ENCODE measurements around the gene LDLRAD3. TPM values are rescaled to one million over a fixed set of nuclear protein-coding genes. Genes with fewer than 3 reads are reported as not detected.

The LDLRAD3 gene
- polyA plus RNA-seq, 10 donors = 20.7 to 27.0 (median 23.5) TPM

GRCh38 chr11:36073411-36074203, 129.7 kb downstream of the LDLRAD3 start:
- DNase-seq = peak; percentile 78 to 84 (median 84)

- peak in 2 of 3 donors; percentile 56 to 87 for DNase-seq
Observed at GRCh38 chr11:36074941-36075431, 131.1 kb downstream of the LDLRAD3 start.

- DNase-seq = no peak
Observed at GRCh38 chr11:36077368-36077767, 133.5 kb downstream of the LDLRAD3 start.

GRCh38 chr11:36077886-36078685, 134.2 kb downstream of the LDLRAD3 start:
- no peak for DNase-seq

DNA sequence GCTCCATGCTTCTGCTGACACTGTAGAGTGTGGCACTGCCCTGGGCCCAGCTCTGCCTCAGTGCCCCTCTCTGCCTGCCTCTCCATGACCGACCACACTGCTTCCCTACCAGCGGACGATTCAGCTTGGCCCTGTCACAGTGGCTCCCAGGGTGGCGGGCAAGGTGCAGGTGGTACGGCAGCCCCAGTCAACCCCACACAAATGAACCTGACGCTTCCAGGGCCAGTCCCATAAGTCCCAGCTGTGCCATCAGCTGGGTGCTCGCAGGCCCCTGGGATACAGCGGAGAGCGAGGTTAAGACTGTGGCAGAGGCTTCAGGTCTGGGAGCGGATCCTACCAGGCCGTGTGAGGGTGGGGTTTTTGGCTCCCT, 134.8 kb downstream of the LDLRAD3 start:
- DNase-seq = no peak

DNA sequence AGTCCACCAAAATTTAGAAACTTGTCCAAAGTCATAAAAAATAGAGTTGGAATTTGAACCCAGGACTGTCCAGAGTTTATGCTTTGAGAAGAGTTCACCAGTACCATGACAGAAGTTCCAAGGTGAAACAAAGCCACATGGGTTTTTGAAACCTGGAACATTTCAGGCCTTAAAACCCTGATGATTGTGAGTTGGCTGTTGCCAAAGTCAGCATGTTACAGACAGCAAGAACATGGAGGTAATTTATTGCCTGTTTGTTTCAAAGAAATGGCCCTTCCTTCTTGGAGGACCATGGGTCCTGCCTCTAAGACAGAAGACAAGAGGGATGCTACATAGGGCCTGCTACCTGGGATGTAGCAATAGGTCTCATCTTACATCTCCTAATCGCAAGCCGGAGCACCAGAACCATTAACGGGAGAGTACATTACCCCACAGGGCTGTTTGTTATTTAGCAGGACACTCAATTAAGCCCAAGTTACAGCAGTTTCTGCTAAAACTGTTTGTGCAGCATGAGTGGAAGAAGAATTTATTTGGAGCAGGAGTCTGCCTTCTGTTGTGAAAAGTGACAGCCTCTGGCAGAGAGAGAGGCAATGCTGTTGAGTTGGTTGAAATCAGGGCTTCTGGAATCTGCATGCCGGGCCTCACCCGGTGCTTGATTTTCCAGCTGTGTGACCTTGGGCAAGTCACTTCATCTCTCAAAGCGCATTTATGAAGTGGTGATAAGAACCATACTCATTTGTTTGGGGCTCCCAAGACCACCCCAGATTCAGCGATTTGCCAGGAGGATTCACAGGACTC, 136.2 kb downstream of the LDLRAD3 start:
- no peak for DNase-seq

DNA sequence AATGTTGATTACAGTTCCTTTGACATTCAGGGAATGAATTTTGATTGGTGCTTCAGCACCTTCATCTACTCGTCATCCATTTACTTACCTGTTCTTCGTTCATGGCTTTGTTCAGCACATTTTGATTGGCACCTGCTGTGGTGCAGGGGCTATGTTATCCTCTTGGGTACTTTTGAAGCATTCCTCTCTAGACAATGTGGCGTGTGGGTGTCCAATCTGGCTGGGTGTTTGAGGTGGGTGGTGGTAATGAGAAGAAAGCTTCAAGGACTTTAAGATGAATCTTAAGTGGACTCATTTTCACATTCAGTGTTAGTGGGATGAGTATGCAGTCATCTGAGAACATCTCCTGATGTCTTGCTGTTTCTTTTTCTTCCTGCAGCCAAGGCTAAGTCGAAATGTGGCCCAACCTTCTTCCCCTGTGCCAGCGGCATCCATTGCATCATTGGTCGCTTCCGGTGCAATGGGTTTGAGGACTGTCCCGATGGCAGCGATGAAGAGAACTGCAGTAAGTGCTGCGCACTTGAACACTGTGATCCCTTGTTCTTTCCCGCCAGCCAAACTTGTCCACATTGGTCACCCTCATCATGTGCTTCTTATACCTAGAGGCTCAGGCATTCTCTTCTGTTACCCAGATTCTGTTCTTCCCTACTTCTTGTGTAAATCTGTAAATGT, 137.5 kb downstream of the LDLRAD3 start:
- DNase-seq = no peak

- no peak for DNase-seq
Observed at GRCh38 chr11:36086366-36086765, 142.5 kb downstream of the LDLRAD3 start.

GRCh38 chr11:36088266-36088972, 144.6 kb downstream of the LDLRAD3 start:
- peak in 1 of 3 donors; percentile 34 for DNase-seq

DNA sequence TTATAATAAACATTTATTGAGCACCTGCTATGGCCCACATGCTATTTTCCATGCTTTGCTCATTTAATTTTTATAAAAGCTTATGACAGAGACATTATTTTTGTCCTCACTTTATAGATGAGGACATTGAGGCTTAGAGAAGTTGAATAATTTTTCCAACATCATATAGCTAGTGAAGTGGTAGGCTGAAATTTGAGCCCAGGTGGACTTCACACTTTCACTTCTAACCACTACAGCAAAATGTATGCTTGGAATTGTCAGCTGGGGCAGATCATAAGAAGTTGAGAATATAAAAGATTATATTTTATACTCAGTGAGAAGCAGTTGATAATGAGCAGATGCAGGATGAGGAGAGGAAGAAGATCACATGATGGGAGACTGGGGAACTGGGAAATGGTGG, 146.1 kb downstream of the LDLRAD3 start:
- DNase-seq = no peak

- no peak for DNase-seq
Observed at GRCh38 chr11:36090356-36091109, 146.7 kb downstream of the LDLRAD3 start.

DNA sequence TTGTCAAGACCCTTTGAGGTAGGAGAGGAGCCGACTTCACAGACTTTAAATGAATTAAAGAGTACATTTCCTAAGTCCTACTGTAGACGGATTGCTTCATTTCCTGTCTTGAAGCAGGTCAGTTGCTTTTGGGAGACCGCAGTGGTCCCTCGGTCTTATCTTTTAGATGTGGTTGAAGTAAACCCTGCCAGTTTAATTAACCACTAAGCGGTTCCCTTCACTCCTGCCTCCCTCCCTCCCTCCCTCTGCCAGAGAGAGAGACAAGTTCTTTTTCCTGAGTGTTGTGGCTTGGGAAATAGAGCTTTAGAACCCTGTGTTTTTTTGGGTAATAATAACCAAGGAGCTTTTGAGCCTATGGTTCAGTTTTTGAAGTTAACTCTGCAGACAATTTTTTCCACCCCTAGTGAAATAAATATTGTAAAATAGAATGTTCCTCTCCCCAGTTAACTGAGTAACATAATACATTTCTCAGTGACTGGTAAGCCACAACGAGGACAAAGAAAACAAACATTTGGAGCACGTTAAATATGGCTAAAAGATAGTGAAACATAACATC, 147.5 kb downstream of the LDLRAD3 start:
- no peak for DNase-seq

GRCh38 chr11:36092314-36093030, 148.6 kb downstream of the LDLRAD3 start:
- DNase-seq = no peak

DNA sequence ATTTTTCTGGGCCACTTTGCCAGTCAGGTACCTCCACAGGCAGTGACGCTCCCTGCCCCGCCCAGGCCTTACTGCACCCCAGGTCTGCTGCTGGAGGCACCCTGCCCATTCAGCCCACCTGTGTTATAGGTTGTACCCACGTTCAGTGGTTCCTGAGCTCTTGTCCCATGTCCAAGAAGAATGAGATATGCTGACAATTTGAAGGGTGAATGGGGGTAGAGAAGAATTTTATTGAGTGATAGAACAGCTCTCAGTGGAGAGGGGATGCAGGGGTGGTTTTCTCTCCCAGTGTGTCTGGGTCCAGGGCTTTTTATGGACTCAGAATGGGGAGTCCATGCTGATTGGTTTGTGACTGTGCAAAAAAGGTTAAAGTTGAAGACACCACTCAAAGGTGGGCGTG, 149.7 kb downstream of the LDLRAD3 start:
- no peak for DNase-seq

GRCh38 chr11:36094164-36094563, 150.3 kb downstream of the LDLRAD3 start:
- DNase-seq = no peak

- no peak for DNase-seq
Observed at GRCh38 chr11:36095716-36096115, 151.9 kb downstream of the LDLRAD3 start.

DNA sequence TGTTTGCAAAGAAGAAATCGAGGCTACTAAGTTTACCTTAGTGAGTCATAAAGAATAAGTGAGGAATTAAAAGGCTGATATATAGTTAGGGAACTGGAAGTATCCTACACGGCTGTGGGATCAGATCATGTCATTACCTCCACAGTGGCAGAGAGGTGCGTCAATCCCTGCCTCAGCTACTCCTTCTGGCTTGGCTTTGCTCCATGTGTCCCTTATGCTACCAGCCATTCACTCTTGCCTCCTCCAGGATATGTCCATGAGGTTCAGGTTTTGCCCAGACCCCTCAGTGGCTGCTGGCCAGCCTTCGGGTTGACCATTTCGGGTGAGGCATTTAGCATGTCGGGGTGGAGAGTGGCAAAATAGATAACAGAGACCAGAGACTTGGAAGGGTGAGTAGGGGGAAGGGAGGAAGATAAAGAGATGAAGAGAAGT, 153.4 kb downstream of the LDLRAD3 start:
- DNase-seq = no peak

GRCh38 chr11:36098087-36098486, 154.2 kb downstream of the LDLRAD3 start:
- DNase-seq = no peak

DNA sequence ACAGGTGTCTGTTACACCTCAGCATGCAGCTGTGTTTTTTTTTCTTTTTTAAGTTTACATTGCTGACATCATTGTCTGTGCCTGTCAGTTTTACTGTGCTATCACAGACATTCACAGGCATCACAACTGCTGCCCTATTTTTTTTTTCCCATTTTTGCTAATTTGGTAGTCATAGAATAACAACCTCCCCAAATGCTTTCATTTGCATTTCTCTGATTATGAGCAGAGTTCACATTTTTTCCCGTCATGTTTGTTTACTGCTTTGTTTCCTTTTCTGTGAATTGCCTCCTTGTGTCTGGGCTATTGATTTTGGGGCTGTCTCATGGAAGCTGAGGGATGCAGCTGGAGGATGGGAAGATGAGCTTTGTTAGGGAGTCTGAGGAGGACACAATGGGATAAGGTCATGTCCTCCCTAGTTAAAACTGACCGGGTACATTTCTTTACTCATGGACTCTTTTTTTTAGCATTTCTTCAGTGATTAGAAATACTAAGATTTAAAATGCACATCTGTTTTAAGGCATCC, 155.1 kb downstream of the LDLRAD3 start:
- no peak for DNase-seq

Measured in muscle of back (tissue), 11 donors.